ENCODE results near the gene TFAP2D.

The TFAP2D gene

DNA sequence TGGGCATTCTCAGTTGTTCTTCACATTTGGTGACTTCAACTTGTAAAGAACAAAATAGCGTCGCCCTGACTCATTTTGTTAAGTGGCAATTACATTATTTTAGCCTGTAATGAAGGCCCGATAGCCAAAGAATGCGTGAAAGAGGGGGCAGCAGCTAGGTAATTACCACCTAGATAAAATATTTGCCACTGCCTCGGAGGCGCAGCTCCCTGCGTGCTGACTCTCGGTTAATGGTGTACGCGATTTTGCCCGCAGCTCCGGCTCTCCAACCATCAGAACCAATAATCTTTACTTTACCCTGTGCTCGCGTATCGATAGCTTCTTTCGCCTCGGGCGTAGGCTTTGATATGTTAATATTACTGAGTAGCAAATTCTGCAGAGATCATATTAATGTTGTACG lies 8.7 kb downstream of the TFAP2D start:
- no peak for DNase-seq

DNA sequence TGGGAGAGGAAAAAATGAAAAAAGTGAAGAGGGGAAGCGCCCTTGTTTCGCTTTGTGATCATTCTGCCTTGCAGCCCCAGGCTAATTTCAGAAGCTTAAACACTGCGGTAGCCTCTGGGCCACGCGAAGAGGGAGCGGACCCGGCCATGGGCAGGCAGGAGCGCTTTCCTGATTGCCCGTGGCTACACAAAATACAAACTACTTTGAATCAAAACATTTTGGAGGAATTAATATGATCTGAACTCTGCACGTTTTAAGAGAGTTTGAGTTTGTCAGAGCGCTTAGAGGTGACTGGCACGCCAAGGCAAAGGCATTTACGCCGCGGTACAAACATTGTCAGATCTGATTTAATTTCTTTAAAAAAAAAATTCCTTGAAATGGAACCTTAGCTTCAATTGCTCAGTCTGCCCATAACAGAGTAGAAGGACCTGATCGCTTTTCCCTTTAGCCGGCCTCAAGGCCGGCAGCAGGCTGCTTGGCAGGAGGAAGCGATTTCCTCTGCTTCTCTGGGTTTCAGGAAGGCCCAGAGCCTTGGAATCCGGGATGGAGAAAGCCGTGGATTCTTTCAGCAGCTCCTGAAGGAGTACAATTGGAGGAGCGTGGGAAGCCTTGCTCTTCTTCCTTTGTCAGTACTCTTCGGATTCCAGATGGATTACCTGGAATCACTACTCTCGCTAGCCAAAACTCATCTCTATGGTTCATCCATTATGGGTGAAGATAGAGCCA lies 9.7 kb downstream of the TFAP2D start:
- no peak for DNase-seq

DNA sequence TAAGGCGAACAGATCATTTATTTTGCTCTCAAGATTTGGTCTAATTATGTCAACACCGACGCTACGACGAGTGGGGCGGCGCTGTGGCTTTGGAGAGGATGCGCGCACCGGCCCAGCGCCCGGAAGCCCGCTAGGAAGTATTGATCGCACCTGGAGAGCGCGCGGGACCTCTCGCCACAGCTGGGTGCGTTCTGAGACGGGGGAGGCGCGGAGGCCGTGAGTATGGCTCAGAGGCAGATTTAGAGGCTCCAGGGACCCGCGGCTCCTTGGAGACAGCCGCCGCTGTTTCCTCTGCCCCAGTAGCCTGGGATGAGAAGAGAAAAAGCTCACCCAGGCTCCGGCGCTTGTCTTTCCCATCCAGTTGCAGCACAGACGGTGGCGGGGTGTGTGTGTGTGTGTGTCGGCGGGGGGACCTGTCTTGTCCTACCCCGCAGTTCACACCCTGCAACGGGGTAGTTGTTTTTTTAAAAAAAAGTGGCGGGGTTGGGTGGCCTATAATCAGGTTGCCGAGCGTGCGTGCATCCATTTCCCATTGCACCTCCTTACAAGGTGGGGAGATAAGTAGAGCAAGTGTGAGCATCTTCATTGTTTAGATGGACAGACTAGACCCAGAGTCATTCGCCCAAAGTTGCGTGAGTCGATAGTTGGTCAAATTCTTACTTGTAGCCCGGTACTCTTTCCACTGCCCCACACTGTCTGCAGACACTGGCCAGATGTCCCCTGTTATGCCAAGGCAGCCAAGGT lies 11.2 kb downstream of the TFAP2D start:
- no peak for DNase-seq

DNA sequence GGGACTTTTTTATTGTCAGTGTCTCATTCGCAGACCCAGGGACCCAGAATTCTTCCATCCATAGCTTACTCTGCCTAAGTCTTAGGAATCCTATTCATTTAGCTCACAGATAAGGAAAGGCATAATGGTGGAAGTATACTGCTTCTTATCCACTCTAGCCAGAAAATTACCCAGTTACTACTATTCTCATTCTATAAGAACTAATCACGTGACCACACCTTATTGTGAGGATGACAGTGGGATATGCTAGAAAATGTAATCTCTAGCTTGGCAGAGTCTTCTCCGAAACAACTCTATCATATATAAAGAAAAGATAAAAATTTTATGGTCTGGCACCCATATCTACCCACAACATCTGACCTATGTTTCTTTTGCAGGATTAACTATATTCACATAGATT lies 21.2 kb downstream of the TFAP2D start:
- no peak for DNase-seq

DNA sequence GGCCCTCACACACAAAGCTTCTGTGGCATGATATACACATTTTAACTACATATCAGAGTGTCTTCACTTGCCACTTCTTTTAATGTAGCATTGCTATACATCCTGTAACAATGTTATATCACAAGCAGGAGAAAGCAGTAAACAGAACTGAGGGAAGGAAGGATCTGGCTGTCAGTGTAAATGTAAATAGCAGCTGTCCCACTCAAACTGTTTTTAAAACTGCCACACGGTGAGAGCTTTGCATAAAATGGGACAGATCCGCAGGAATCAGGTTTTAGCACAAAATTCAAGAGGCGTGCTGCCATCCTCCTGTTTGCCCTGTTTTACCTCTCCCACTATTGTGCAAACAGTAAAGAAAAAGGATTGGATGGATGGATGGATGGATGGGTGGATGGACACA lies 28.8 kb downstream of the TFAP2D start:
- DNase-seq: no peak

DNA sequence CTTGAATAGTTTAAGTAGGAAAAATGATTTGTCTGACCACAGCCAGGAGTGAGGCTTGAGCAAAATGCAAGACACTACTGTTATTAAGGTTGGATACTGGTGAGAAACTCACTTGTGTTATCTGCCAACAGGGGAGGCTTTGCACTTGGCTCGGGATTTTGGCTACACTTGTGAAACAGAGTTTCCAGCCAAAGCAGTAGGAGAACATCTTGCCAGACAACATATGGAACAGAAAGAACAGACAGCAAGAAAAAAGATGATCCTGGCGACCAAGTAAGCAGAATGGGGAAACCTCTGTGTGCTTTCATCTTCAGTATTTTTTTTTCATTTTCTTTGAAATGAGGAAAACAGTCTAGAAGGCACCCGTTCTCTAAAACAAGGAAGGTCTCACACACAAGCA lies 31.6 kb downstream of the TFAP2D start:
- no peak for DNase-seq

DNA sequence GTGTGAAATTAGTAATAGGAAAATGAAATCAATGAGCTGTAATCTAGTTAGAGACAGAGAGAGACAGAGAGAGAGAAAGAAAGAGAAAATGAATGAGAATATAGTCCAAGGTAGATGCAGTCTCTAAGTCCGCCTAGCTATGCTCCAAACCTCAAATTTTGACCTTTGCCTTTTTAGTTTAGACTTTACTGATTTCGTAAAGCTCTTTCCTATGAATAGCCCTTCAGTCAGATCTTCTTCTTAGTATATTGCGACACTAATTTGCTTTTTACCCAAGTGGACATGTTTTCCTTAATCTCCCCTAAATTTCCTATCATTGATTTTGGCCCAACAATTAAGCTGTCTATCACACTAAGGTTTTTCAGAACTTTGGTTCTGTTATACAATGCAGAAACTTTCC lies 49.5 kb downstream of the TFAP2D start:
- no peak for DNase-seq

DNA sequence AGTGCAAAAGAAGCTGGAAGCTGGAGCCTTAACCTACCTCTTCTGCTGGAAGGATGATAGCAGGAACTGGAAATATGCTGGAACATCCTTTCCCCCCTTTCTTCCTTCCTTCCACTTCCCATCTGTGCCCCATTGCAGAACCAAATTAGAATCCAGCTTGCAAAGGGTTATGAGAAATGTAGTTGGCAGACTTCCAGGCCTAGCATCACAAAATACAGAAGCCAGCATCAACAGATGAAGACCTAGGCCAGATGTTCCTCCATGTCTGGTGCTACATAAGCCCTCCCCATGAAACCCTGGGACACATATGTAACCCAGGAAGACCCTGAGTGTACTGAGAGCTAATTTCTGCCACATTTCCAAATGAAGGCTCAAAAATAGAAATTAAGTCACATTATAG lies 65.4 kb downstream of the TFAP2D start:
- no peak for DNase-seq

DNA sequence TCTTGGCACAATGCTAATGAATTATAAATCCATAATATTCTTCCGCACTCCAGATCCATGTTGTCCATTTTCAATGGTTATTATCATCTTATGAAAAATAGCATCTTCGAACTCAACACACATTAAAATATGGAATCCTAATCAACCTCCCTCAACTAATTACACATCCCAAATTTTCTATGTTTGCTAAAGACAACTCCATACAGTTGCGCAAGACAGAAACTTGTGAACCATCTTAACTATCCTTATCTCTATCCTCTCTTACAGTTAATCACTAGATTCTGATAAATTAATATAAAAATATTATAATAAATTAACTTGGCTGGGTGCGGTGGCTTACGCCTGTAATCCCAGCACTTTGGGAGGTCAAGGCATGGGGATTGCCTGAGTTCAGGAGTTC lies 67.1 kb downstream of the TFAP2D start:
- DNase-seq: no peak

DNA sequence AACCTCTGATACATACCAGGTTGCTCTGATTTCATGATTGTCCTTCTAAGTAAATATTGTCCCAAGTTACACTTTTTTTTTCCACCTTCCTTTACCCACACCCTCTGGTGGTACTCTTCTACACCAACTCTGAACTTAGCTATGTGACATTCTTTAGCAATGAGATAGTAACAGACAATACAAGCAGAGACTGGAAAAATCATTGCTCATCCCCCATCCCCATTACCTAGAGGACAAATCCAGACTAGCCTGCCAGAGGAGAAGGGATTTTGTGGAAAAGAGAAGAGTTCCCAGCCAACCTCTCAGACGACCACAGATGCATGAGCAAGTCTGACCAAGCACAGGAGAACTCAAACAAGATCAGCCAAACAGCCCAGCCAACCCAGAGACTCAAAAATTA lies 72.6 kb downstream of the TFAP2D start:
- DNase-seq: no peak

DNA sequence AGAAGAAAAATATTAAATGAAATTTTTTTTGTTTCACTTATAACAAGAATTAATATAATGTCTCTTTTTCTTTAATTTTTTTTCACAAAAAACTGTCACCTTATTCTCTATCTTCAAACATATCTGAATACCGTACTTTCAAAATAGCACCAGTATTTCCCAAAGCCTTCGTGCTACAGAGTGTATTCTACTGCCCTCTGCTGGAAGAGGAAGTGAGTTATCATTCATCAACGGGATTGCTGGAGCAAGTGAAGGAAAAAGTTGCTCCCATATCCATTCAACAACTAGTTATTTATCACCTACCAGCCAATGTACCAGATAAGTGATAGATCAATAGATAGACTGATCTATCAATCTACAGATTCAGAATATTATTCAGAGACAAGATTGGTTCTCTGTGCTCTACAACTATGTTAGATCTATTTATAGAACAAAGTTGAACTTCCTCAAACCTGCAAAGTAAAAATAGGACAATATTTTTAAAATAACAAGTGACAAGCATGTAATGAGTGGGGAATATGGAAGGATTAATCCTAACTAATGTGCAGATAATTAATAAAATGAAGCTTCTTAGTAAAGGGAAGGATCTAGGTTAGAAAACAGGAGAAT lies 78.7 kb downstream of the TFAP2D start:
- peak; percentile 44 for DNase-seq

DNA sequence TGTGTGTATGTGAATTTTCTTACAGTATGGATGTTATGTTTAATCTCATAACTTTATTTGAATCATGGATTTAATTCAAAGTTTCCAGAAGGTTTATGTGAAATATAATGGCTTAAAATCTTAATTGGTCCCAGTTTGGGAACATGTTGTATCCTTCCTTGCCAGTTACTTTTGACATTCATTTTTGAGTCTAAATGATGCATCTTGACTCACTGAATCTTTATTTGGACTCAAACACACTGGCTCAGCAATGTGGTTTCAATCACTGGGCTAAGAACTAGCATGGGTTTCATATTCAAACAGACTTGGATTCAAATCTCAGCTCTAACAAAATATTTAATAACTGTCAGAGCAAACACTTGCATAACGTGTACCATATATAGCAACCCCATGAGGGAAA lies 79.4 kb downstream of the TFAP2D start:
- DNase-seq: no peak

DNA sequence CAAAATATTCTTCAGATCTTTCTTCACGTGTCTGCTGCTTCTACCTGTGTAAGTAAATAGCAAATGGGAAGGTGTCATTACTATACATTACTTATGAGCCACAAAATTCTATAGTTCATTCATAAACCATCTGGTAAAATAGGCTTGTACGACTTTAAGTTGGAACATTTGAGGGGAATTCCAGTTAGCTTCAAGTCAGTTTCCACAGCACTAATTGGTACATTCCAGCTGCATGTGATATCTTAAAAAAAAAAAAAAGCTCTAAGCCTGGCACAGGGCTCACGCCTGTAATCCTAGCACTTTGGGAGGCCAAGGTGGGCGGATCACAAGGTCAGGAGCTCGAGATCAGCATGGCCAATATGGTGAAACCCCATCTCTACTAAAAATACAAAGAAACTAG lies 82.2 kb downstream of the TFAP2D start:
- DNase-seq: no peak

DNA sequence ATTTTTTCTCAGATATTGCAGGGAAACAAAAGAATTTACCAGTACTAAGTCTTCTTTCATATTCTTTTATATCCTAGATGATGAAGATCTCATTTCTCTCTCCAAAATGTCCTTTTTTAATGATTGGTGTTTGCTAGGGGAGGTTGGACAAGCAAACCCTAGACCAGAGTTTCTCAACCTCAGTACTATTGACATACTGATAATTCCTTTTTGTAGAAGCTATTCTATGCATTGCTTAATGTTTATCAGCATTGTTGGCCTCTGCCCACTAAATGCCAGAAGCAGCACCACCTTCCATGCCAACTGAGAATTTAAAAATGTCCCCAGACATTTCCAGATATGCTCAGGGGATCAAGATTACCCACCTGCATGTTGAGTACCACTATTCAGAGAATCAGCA lies 91.0 kb downstream of the TFAP2D start:
- DNase-seq: no peak

DNA sequence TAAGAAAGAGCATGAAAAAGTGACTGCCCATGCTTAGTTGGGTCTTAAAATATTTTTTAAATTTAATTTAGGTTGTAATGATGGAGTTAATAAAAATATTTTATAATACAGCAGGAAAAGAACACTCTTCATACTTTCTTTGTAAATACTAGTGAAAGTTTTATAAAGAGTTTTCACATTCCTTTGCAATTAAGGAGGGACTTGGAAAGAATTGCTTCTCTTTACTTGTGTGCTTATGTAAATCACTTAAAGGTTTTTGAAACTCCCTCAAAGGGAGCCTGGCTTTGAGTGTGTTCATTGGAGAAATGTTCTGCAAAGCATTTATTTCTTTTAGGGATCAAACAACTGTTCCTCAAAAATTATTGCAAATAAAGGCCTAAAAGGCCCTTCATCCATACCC lies 93.7 kb downstream of the TFAP2D start:
- no peak for DNase-seq

DNA sequence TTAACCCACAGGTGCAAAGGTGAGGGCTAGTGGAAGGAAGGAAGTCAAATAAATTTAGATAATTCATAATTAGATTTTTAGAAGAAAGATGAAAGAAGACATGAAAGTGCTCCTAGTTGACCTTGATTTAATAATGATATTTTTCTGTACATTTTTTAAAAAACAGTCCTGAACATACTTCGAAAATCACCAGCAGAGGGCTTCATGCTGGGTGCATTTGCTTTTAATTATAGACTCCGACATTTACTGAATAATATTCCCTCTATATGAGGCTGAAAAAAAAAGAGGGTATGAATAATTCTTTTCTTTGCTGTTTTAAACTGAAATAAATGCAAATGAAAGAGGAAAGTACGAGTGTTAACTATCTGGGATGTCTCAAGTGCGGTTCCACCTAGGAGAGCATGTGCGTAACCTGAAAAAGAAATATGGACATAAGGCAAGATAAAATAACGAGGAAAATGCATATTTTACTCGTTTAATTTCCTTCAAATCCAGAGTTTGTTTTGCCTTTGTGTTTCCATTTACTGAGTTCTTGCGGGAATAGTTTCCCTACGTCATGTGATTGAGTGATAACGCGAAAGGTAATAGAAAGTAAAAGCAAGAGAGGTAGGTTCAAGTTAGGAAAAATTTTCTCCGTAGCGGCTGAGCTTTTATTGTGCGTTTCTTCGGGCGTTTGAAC lies 102.2 kb downstream of the TFAP2D start:
- DNase-seq: no peak

DNA sequence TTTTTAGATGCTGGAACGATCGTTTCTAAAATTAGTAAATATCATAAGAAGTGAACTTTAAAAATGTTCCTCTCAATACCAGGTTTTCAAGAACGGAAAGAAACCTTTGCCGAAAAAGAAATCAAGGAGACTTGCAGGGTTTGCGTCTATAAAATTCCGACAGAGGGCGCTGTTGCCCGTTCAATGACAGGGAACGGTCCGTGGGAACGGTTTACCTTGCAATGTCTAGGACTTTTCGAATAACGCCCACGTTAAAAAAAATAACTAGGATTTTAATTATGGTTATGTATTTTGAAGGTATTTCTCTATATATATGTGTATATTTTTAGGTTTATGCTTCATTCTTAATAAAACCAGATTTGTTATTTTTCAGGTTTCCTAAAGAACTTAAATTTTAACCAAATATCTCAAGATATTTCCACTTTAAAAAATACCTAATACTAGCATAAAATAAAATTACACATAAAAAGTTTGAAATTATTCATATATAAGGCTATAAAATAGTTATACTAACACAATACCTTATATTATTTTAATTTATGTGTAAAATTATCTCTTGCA lies 102.9 kb downstream of the TFAP2D start:
- peak; percentile 49 for DNase-seq

DNA sequence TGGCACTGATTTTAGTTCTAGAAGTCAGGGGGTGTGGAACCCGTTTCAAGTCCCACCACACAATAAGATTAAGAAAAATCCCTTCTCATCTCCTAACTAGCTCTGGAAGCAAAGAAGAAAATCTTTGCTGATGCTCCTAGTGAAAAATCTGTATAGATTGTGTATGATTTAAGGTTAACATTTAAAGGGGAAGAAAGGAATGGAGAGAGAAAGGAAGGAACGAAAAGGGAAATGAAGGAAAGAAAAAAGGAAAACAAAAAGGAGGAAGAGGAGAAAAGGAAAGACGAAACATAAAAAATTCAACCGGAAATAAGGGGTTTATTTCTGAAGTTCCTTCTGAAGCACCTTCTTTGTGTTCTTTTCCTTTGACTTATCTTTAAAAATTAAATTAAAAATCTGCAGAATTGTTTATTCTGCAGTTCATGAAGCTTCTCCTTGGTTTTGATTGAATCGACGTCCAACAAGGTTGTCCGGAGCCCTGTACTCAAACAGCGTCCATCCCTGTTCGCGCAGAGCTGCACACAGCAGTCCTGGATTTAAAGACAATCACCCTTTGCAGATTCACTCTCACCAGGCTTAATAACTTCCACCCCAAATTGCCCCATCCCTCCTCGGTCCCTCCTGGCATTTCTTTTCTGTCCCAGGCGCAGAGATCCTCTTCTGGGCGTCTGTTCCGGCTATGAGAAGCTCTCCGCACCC lies 103.8 kb downstream of the TFAP2D start:
- no peak for DNase-seq

DNA sequence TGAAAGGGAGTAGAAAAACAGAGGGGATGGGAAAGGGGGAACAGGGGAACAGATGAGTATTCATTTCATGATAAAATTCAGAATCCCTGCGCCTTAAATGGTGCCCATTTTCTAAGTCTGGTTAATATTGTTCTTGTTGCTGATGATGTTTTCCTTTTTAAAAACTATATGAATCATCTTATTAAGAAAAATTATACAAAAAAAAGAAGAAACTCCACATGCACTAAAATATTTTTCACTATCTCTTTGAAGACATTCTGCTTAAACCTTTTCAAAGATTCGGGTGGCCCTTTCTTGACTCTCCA lies 104.3 kb downstream of the TFAP2D start:
- DNase-seq: no peak

DNA sequence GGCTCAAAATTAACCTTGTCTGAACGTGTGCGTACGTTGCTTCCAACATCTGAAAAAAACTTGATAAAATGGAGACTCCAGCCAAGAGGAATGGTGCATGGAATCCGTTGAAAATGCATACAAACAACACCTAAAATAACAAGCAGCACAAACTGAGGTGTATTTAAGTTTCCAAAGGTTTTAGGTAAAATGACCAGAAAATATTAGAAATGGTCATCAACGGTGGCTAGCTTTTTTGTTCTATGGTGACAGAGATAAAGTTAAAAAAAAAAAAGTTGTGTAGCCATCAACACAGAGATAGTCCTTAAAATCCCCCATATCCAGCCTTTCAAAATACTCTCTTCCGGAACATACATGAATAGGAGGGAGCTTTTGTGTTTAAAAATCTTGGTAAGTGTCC lies 104.7 kb downstream of the TFAP2D start:
- no peak for DNase-seq

DNA sequence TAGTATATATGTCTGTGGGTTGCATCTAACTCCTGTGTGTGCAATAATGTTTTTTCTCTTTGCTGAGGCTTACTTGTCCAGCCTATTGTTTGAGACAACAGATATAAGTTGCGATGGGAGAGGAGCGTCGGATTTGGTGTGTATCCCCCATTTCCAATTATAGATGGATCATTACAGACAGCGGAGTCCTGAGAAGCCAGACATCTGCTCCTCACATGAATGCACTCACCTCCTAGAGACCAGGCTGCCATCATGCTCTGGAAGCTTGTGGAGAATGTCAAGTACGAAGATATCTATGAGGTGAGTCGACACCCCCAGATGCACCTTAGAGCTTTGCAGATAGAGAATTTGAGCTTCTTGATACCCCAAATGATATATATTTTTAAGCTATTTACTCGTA lies 105.3 kb downstream of the TFAP2D start, which contains the start of gene TFAP2B:
Gene TFAP2B (plus strand): TSS at position 199 of the 400 bp plus-strand sequence. CDS start 21 bp downstream, at position 220.
- no peak for DNase-seq

DNA sequence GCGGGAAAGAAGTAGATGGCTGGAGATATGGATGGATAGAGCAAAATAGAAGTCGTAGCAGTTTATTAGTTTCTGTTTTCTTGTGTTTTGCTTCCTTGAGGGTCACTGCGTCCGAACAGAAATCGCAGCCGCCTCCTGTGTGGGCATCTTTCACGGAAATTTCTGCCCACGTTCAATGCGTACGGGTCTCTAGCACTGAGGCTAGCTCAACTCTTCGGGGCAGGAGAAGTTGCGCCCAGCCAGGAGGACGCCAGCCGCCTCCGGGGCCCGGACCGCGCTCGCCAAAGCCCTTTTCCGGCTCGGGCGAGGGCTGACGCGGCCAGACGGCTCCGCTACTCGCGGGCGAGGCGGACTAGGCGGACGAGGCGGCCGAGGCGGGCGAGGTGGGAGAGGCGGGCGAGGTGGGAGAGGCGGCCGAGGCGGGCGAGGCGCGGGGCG lies 106.2 kb downstream of the TFAP2D start:
- no peak for DNase-seq
